Stimulated activated CD4-positive, alpha-beta T cell treated with anti-CD3 and anti-CD28 coated beads, Interleukin-15, amount 100 ng/mL, for 48 hours (primary cell): ENCODE measurements around the gene EIPR1.
A peak's percentile ranks its signal among the peaks of the same experiment; 100 is the strongest.
"Not testable (repeated sequence)": the region's sequence is repeated elsewhere in the genome, so short reads cannot be mapped to it uniquely, and the experiment has no call there.

Experiments used
- DNase-seq, 2 donors: peaks; one replicate each; pipeline ENCODE4 v3.0.0-alpha.2; 2020; ENCODE audit warnings: low read depth in 2 of 2

The EIPR1 gene

DNA sequence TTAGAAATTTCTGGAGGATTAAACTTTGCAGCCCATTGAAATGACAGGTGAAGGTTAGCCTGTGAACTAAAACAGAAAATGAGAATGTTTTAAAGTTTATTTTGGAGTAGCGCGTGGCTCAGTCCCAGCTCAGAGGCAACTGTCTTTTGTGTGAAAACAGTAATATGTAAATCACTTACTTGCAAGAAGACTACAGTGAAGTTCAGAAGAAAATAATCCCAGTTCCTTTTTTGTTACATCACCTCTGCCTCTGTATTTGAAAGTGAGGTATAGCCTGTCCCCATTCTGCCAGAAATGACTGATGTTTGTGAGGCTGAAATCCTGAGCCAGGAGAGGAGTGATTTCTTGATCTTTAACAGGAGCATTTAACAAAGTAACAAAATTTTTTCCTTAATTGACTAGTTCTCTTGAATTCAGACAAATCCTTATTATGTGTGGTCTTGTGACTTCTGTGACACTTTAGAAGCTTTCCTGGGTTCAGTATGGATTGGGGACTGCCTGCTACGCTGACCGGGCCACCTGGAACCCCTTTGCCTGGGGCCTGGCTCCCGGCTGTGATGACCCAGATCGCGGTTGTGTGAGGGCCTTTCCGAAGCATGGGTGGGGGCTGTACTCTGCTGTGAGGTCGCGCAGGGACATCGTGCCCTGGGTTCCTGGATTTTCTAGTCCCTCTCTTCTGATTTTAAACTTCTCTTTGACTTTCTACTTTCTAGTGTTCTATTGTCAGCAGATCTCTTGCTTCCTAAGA lies 26.1 kb upstream of the EIPR1 start:
- no peak for DNase-seq

- no peak for DNase-seq
Measured at GRCh38 chr2:3399829-3400228, 22.2 kb upstream of the EIPR1 start.

DNA sequence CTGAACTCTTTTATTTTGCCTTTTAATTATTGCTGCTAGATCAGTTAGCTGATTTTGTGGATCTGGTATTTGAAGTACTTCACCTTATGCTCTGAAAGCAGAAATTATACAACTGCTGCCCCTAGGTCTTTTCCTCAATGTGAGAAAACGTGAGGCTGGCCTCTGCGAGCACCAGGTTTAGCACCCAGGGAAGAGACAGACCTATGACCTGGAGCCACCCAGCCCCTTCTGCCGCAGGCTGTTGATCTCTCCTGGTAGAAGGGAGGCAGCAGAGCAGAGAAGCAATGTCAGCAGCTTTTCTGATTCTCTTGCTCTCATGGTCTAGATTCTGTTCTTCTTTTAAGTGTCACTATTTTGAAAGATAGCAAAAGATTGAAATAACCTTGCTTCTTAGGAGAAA lies 21.8 kb upstream of the EIPR1 start:
- DNase-seq = no peak

- DNase-seq = no peak
Measured at GRCh38 chr2:3398857-3399256, 21.2 kb upstream of the EIPR1 start.

GRCh38 chr2:3396920-3397559 lies 19.4 kb upstream of the EIPR1 start:
- DNase-seq = no peak

GRCh38 chr2:3392216-3392615 lies 14.6 kb upstream of the EIPR1 start:
- no peak for DNase-seq

DNA sequence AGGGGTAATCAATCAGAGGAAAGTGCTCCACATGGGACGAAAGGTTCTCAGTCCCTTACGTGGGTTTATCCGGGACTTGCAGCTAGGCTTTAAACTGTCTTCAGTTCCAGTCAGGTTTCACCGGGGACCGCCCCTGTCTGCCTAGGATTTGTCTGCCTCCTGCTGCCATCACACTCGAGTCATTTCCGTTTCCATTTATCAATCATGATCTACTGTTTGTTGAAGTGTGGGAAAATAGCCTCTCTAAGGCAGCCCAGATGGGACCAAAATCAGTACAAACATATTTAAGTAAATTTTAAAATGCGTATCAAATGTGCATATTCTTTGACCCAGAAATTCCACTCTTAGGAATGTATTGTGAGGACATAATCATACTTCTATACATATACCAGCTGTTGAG lies 12.4 kb upstream of the EIPR1 start:
- no peak for DNase-seq

GRCh38 chr2:3389193-3389592 lies 11.6 kb upstream of the EIPR1 start:
- no peak for DNase-seq

GRCh38 chr2:3388412-3388738 lies 10.8 kb upstream of the EIPR1 start:
- no peak for DNase-seq

- no peak for DNase-seq
Measured at GRCh38 chr2:3387644-3388411, 10.2 kb upstream of the EIPR1 start.

- DNase-seq = no peak
Measured at GRCh38 chr2:3387011-3387410, 9.4 kb upstream of the EIPR1 start.

GRCh38 chr2:3386448-3386958 lies 8.9 kb upstream of the EIPR1 start:
- DNase-seq = no peak

DNA sequence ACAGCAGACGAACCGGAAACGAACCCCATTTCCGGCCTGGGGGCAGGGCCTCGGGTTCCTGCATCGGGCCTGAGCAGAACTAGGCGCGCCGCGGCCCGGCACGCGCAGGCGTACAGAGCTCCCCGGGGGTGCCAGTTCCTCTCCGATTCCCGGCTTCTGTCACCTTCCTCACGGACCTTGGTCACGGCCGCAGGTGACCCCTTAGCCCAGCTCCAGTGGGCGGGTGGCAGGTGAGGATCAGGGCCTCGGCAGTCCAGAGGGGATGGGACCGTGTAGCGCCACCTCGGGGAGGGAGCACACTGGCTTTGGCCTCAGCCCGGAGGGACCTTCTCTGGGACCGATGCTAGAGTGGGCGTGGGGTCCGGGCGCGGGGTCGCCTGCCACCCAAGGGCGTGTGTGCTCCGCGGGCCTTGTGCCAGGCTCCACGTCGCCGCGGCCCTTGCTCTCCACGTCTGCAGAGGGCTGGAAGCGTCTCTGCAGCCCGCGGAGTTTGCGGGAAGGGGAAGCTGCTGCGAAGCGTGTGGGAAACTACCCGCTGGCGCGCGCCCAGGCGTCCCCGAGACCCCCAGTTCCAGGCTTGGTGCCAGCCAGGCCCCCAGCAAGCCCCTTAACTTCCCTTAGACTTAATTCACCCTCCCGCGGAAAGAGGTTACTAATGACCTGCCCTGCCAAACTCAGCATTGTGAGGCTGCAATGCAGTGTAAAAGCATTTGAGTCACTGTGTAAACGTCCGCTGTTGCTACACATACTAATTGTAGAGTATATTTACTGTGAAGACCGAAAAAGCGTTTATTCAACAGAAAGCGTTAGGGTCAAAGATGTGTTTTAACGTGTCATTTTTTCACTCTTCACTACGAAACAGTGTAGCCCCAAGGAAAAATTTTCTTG lies 2.3 kb upstream of the EIPR1 start, which contains the start of gene TRAPPC12:
Gene TRAPPC12 (plus strand): TSS at position 48 of the 888 bp plus-strand sequence. CDS start 7,930 bp downstream, outside the sequence.
- peak; percentile 86 to 90 for DNase-seq

DNA sequence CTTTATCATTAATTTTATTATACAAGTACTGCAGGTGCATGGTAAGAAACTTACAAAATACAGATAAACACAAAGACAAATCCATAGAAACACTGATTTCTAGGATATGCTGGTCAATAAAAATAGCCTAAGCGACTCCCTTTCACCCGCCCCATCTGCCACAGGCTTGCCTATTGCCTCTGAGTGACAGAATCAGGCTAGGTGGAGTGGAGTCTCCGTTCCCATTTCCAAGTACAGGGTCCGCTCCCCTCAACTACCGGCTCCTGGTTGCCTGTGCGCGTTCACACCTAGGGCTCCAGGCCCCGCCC lies 1.7 kb upstream of the EIPR1 start:
- no peak for DNase-seq

GRCh38 chr2:3377279-3377611 lies 373 bp downstream of the EIPR1 start:
- peak in 1 of 2 donors; percentile 7 for DNase-seq

- no peak for DNase-seq
Measured at GRCh38 chr2:3376821-3377220, 797 bp downstream of the EIPR1 start.

- not testable (repeated sequence) for DNase-seq
Measured at GRCh38 chr2:3369340-3370181, 8.1 kb downstream of the EIPR1 start.

- DNase-seq = no peak
Measured at GRCh38 chr2:3368261-3368722, 9.3 kb downstream of the EIPR1 start.

DNA sequence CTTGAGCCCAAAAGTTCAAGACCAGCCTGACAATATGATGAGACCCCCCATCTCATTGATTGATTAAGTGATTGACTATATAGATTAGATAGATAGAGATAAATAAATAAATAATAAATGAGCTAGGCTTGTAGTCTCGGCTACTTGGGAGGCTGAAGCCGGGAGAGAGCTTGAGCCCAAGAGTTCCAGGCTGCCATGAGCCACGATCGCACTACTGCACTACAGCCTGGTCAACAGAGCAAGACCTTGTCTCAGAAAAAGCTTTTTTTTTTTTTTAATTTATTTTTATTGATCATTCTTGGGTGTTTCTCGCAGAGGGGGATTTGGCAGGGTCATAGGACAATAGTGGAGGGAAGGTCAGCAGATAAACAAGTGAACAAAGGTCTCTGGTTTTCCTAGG lies 12.4 kb downstream of the EIPR1 start:
- no peak for DNase-seq

DNA sequence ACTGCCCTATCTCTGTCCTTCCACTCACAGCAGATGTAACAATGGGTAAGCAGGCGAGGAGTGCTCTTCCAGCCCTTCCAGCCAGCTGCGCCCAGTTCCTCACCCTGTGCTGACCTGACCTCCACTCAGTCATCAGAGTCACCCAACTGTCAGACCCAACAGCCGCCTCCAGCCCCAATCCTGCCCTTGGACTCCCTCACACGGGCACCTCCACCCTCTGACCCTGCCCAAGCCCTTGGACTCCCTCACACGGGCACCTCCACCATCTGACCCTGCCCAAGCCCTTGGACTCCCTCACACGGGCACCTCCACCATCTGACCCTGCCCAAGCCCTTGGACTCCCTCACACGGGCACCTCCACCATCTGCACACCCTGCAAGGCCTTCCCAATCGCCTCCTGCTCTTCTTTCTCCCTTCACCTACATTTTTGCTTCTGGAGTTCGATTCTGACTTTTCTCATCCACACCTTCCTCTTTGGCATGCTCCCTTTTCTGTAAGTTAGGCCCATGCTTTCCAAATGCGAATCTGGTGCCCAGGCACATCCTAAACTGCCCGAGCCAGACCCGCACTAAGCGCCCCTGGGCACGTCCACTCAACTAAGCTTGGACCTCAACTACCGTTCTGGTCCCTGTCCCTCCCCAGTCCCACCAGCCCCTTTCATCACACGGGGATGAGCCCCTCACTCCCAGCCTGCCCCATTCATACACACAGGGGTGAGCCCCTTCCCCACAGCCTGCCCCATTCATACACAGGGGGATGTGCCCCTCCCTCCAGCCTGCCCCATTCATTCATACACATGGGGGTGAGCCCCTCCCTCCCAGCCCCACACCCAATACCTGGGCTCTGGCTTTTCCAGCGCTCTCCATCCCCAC lies 15.9 kb downstream of the EIPR1 start:
- DNase-seq = no peak
